ENCODE data around the gene LAMA5. TPM values are rescaled to one million over a fixed set of nuclear protein-coding genes. Genes with fewer than 3 reads are reported as not detected.

Gene LAMA5
- total and polyA plus RNA-seq, 4 donors: 116 to 315 (median 244) TPM

DNA sequence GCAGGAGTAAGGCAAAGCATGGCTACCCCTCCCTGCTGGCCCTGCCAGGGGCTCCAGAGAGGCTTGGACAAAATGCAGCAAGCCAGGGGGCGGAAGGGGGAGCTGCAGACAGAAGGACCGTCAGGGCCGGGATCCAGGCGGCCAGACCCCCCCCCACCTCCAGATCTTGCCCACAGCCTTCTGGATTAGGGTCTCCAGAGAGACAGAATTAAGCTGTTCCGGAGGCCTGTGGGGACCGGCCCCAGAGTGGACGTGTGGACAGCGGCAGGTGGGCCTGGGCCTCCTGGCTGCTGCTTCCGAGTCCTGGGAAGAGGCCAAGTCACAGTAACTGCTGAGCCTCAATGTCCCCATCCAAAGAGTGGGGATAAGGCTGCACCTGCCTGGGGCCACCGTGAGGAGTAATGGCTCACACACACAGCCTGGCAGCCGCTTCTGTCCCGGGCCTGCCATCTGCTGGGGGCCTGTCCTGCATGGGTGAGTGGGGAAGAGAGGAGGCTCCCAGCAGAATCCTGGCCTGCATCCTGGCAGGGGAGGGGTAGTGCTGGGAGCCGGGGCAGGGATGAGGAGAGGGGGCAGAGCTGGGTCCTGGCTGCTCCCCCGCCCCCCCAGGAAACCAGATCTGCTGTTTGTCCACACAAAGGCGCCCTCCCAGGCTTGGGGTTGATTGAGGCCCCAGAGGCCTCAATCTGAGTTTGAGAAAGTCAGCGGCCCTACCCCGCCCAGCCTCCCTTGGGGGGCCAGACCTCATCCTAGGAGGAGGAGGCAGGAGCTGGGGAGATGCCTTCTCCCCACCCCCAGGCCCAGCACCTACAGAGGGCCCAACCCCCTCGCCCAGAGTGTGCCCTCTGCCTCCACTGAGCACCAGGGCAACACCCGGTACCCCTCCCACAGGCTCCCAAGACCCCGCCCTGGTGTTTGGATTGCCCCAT lies 3.9 kb downstream of the LAMA5 start:
- peaks cover 0 to 4% (median 0%) of the 10 kb centered on the region in 4 donors for H3K36me3 ChIP-seq (ENCODE audit: control insufficient read depth in 4 of 4, insufficient read depth in 4 of 4, low read length in 4 of 4)
- peaks cover 7 to 68% (median 50%) of the 10 kb centered on the region in 5 donors for H3K4me1 ChIP-seq (ENCODE audit: control insufficient read depth in 5 of 5, insufficient read depth in 5 of 5, low read length in 5 of 5)
- H3K9me3 ChIP-seq (ENCODE audit: control insufficient read depth in 4 of 4, insufficient read depth in 3 of 4, low read length in 3 of 4): no peaks in the 10 kb centered on the region
- no peaks in the 10 kb centered on the region for H3K27me3 ChIP-seq (ENCODE audit: control insufficient read depth in 3 of 3, insufficient read depth in 3 of 3, low read length in 2 of 3)
- ATAC-seq (ENCODE audit: insufficient read depth, low FRiP score) (no peak), DNase-seq (peak in 1 of 3 donors; percentile 14)
- TF ChIP-seq, protein P1, sequence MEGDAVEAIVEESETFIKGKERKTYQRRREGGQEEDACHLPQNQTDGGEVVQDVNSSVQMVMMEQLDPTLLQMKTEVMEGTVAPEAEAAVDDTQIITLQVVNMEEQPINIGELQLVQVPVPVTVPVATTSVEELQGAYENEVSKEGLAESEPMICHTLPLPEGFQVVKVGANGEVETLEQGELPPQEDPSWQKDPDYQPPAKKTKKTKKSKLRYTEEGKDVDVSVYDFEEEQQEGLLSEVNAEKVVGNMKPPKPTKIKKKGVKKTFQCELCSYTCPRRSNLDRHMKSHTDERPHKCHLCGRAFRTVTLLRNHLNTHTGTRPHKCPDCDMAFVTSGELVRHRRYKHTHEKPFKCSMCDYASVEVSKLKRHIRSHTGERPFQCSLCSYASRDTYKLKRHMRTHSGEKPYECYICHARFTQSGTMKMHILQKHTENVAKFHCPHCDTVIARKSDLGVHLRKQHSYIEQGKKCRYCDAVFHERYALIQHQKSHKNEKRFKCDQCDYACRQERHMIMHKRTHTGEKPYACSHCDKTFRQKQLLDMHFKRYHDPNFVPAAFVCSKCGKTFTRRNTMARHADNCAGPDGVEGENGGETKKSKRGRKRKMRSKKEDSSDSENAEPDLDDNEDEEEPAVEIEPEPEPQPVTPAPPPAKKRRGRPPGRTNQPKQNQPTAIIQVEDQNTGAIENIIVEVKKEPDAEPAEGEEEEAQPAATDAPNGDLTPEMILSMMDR (IDR thresholded peaks at IDR 0.05; ENCODE audit: control extremely low read depth, extremely low read depth): no peak
- no peak overlapping the region for H3K9ac ChIP-seq (ENCODE audit: insufficient read depth in 1 of 2, low read length in 2 of 2)
- H3K4me3 ChIP-seq: no peak overlapping the region
- 68 to 77% methylated on average over 19 to 20 of the region's 20 CpGs for WGBS, 2 donors
- peak overlapping the region; percentile 91 to 96 for H3K27ac ChIP-seq (ENCODE audit: low read depth in 1 of 2, low read length in 1 of 2)

DNA sequence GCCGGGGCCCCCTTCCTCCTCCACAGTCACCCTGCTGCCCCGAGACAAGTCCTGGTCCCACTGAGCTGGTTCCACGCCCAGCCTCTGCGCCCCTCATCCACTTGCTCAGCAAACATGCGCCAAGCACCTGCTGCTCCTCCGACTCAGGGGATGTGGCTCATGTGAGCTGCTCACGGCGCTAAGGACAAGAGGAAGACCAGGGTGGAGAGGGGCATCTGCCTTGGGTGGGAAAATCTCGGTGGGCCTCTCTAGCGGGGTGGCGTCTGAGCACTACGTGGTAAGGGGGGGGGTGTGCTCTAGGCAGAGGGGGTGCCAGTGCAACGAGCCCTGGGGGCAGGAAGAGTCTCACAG lies 4.5 kb downstream of the LAMA5 start:
- peaks cover 7 to 68% (median 49%) of the 10 kb centered on the region in 5 donors for H3K4me1 ChIP-seq (ENCODE audit: control insufficient read depth in 5 of 5, insufficient read depth in 5 of 5, low read length in 5 of 5)
- DNase-seq (no peak), ATAC-seq (ENCODE audit: insufficient read depth, low FRiP score) (no peak)
- H3K9ac ChIP-seq (ENCODE audit: insufficient read depth in 1 of 2, low read length in 2 of 2): no peak overlapping the region
- no peak overlapping the region for H3K4me3 ChIP-seq
- WGBS, 2 donors: 66 to 72% methylated on average over 13 of the region's 13 CpGs
- peak overlapping the region in 1 of 2 donors; percentile 91 for H3K27ac ChIP-seq (ENCODE audit: low read depth in 1 of 2, low read length in 1 of 2)
- no peaks in the 10 kb centered on the region for H3K9me3 ChIP-seq (ENCODE audit: control insufficient read depth in 4 of 4, insufficient read depth in 3 of 4, low read length in 3 of 4)
- H3K36me3 ChIP-seq (ENCODE audit: control insufficient read depth in 4 of 4, insufficient read depth in 4 of 4, low read length in 4 of 4): peaks cover 0 to 6% (median 0%) of the 10 kb centered on the region in 4 donors
- H3K27me3 ChIP-seq (ENCODE audit: control insufficient read depth in 3 of 3, insufficient read depth in 3 of 3, low read length in 2 of 3): no peaks in the 10 kb centered on the region
- TF ChIP-seq, protein P1 (IDR thresholded peaks at IDR 0.05; ENCODE audit: control extremely low read depth, extremely low read depth): no peak

- TF ChIP-seq, protein P1 (IDR thresholded peaks at IDR 0.05; ENCODE audit: control extremely low read depth, extremely low read depth): no peak
- Histone ChIP-seq H3K9ac (ENCODE audit: insufficient read depth in 1 of 2, low read length in 2 of 2) (no peak overlapping the region), H3K27me3 (ENCODE audit: control insufficient read depth in 3 of 3, insufficient read depth in 3 of 3, low read length in 2 of 3) (no peaks in the 10 kb centered on the region), H3K27ac (ENCODE audit: low read depth in 1 of 2, low read length in 1 of 2) (peak overlapping the region in 1 of 2 donors; percentile 91), H3K9me3 (ENCODE audit: control insufficient read depth in 4 of 4, insufficient read depth in 3 of 4, low read length in 3 of 4) (no peaks in the 10 kb centered on the region), H3K4me3 (no peak overlapping the region), H3K4me1 (ENCODE audit: control insufficient read depth in 5 of 5, insufficient read depth in 5 of 5, low read length in 5 of 5) (peaks cover 7 to 71% (median 54%) of the 10 kb centered on the region in 5 donors), H3K36me3 (ENCODE audit: control insufficient read depth in 4 of 4, insufficient read depth in 4 of 4, low read length in 4 of 4) (peaks cover 0 to 6% (median 0%) of the 10 kb centered on the region in 4 donors)
- ATAC-seq (ENCODE audit: insufficient read depth, low FRiP score) (peak; percentile 49), DNase-seq (peak; percentile 47 to 74 (median 70))
- 70 to 86% methylated on average over 34 of the region's 34 CpGs for WGBS, 2 donors
Measured at GRCh38 chr20:62361799-62362589, 5.1 kb downstream of the LAMA5 start.
